GM12878 (cell line): ENCODE measurements around the gene TRIM17. TPM values are rescaled to one million over a fixed set of nuclear protein-coding genes. Genes with fewer than 3 reads are reported as not detected.

Experiments
- ATAC-seq: fragments of 200-7000 bp; cut with Tn5 transposase; 3 replicates; pipeline ENCODE4 v1.9.1; 2020; ENCODE audit warnings: mild to moderate bottlenecking, moderate library complexity
- BruUV-seq: library from RNA; stranded (reverse); fragments of 400-500 nt; replicated peaks from 2 replicates; lab custom pipeline; 2021; lab: Mats Ljungman, UMichigan
- CTCF ChIA-PET: fragments of 300-600 bp; sonication (Branson Sonifier 250); formaldehyde crosslinking; extraction: SDS; loops from one replicate; lab custom pipeline; 2021; ENCODE audit warnings: inconsistent platforms; lab: Yijun Ruan, JAX
- POLR2A ChIA-PET: fragments of 350-600 bp; formaldehyde crosslinking; extraction: SDS; loops from one replicate; lab custom pipeline; 2021; ENCODE audit warnings: inconsistent platforms; lab: Charles Lee
- RAD21 ChIA-PET: fragments of 300-600 bp; sonication (Branson Sonifier 250); formaldehyde crosslinking; loops from one replicate; lab custom pipeline; 2023; ENCODE audit warnings: antibody characterized with exemption; ENCODE audit not compliant: unreplicated experiment; lab: Charles Lee
- SMC1A ChIA-PET: fragments of 300-600 bp; sonication (Branson Sonifier 250); formaldehyde crosslinking; loops from one replicate; lab custom pipeline; 2023; ENCODE audit not compliant: unreplicated experiment, uncharacterized antibody; lab: Charles Lee
- DNase-seq: peaks from one replicate; pipeline ENCODE4 v3.0.0-alpha.2; 2011; ENCODE audit warnings: low read depth, low spot score
- FAIRE-seq: peaks from 3 replicates; lab custom pipeline; 2011; peaks lifted over from hg19 to GRCh38; lab: Jason Lieb, UNC
- H2AFZ ChIP-seq: 2 replicates; pipeline ENCODE4 v1.6.0; 2011; ENCODE audit warnings: low read depth, low read length, control low read depth; ENCODE audit not compliant: control insufficient read depth
- H3K27ac ChIP-seq: 2 replicates; pipeline ENCODE4 v1.5.1; 2011; ENCODE audit warnings: control low read depth; ENCODE audit not compliant: control insufficient read depth, insufficient read depth
- H3K27me3 ChIP-seq, 2 experiments: replicated peaks in 1 of 2; 2 replicates each; pipeline versions ENCODE4 v1.6.0 to v1.6.1; 2011; ENCODE audit warnings: low read length in 1 of 2; ENCODE audit not compliant: control insufficient read depth in 2 of 2, insufficient read depth in 2 of 2
- H3K36me3 ChIP-seq, 2 experiments: 2 replicates each; pipeline ENCODE4 v1.5.1; 2011; ENCODE audit warnings: low read length in 1 of 2; ENCODE audit not compliant: control insufficient read depth in 2 of 2, insufficient read depth in 2 of 2
- H3K4me1 ChIP-seq: 2 replicates; pipeline ENCODE4 v1.6.1; 2011; ENCODE audit warnings: mild to moderate bottlenecking, low read length, moderate library complexity, mixed read lengths; ENCODE audit not compliant: control insufficient read depth, insufficient read depth
- H3K4me2 ChIP-seq: 2 replicates; pipeline ENCODE4 v1.6.0; 2011; ENCODE audit warnings: control low read depth; ENCODE audit not compliant: control insufficient read depth, insufficient read depth
- H3K4me3 ChIP-seq: fragments of 200-600 bp; sonication (generic); 2 replicates; pipeline ENCODE4 v1.5.1; 2016
- H3K79me2 ChIP-seq: 2 replicates; pipeline ENCODE4 v1.6.0; 2011; ENCODE audit warnings: low read length; ENCODE audit not compliant: control insufficient read depth, insufficient read depth
- H3K9ac ChIP-seq: 2 replicates; pipeline ENCODE4 v1.8.0; 2011; ENCODE audit warnings: low read length, control low read depth, mixed read lengths; ENCODE audit not compliant: control insufficient read depth, insufficient read depth
- H3K9me3 ChIP-seq: replicated peaks from 3 replicates; pipeline ENCODE4 v1.5.1; 2011; ENCODE audit warnings: mild to moderate bottlenecking, low read length; ENCODE audit not compliant: control insufficient read depth, insufficient read depth
- H4K20me1 ChIP-seq: 2 replicates; pipeline ENCODE4 v1.6.0; 2011; ENCODE audit not compliant: control insufficient read depth, insufficient read depth
- CBFB ChIP-seq: IDR thresholded peaks from 2 replicates; pipeline ENCODE4 v1.6.1; 2016; ENCODE audit warnings: antibody characterized with exemption, low read depth
- FOS ChIP-seq: IDR thresholded peaks from 3 replicates; pipeline ENCODE4 v1.6.1; 2011; ENCODE audit warnings: borderline replicate concordance; ENCODE audit not compliant: insufficient read length; ENCODE audit errors: extremely low read depth
- HDAC6 ChIP-seq: fragments of 200-600 bp; sonication (generic); IDR thresholded peaks from one replicate; pipeline ENCODE4 v1.8.0; 2017; ENCODE audit warnings: antibody characterized with exemption; ENCODE audit not compliant: unreplicated experiment
- KAT2A ChIP-seq: conservative IDR thresholded peaks from 2 replicates; pipeline ENCODE4 v1.6.1; 2011; ENCODE audit warnings: low read depth, low read length; ENCODE audit not compliant: control insufficient read depth
- KLF5 ChIP-seq: fragments of 450-650 bp; IDR thresholded peaks from 2 replicates; pipeline ENCODE4 v1.6.1; 2014; ENCODE audit warnings: mild to moderate bottlenecking; ENCODE audit not compliant: partially characterized antibody
- PAX8 ChIP-seq: fragments of 450-650 bp; IDR thresholded peaks from 2 replicates; pipeline ENCODE4 v1.6.1; 2017; ENCODE audit warnings: mild to moderate bottlenecking, moderate library complexity
- POLR2A ChIP-seq: IDR thresholded peaks from 2 replicates; pipeline ENCODE4 v1.6.1; 2011; ENCODE audit warnings: low read depth, mild to moderate bottlenecking, low read length
- ZNF274 ChIP-seq: IDR thresholded peaks from one replicate; pipeline ENCODE4 v1.8.0; 2011; ENCODE audit not compliant: insufficient read length, insufficient read depth
- WGBS: methylation state at CpG from one replicate; pipeline ENCODE4 v1.1.6; 2016; ENCODE audit warnings: low lambda C conversion rate; ENCODE audit not compliant: insufficient replicate concordance, insufficient coverage; ENCODE audit errors: missing lambda C conversion rate; 5-methylcytosine and 5-hydroxymethylcytosine counted together
- in situ Hi-C: fragments of 300-500 bp; cut with MboI; formaldehyde crosslinking; loops from 9 replicates; pipeline ENCODE4 v1.14.3; 2018; ENCODE audit warnings: mixed read lengths
- intact Hi-C: fragments of 100-400 bp; cut with micrococcal nuclease; formaldehyde crosslinking; loops from one replicate; pipeline ENCODE4 v1.14.2; 2022; ENCODE audit not compliant: unreplicated experiment
- polyA plus RNA-seq, 11 experiments: library from polyadenylated mRNA; depleted of rRNA in 4 of 11; unstranded in 6 of 11; stranded (reverse) in 5 of 11; fragments of >200 nt; fragmentation: Nextera tagmentation in 4 of 11; fragmentation: Illumina TruSeq in 1 of 11; extraction: Ambion mirVana in 4 of 11; extraction: Trizol in 1 of 11; gene quantifications; 1 replicate in 1 of 11; 2 replicates in 10 of 11; pipeline versions ENCODE4 v1.2.1 to v1.2.3, GENCODE V29; 2011 to 2016; ENCODE audit warnings: inconsistent platforms in 2 of 11, missing spikeins in 2 of 11, low read depth in 1 of 11
- total RNA-seq, 4 experiments: library from RNA; depleted of rRNA in 3 of 4; stranded (reverse); fragments of >200 nt in 3 of 4; fragmentation: Illumina TruSeq in 1 of 4; extraction: Trizol in 1 of 4; gene quantifications; 2 replicates each; pipeline versions ENCODE4 v1.2.1 to v1.2.3, GENCODE V29; 2013 to 2021
- TF ChIP-seq, protein P1 (sequence below): IDR thresholded peaks from 2 replicates; pipeline ENCODE4 v1.6.1; 2011; ENCODE audit warnings: borderline replicate concordance, low read depth, mild to moderate bottlenecking, moderate library complexity, mixed read lengths, low read length; ENCODE audit not compliant: insufficient read depth; ENCODE audit errors: extremely low read length

Gene TRIM17
- total and polyA plus RNA-seq, 10 of the 15 experiments (the other 5 are each of a cell fraction or from before 2014, with no cell fraction given), result 0.16 to 0.32 TPM; not detected in 8

DNA sequence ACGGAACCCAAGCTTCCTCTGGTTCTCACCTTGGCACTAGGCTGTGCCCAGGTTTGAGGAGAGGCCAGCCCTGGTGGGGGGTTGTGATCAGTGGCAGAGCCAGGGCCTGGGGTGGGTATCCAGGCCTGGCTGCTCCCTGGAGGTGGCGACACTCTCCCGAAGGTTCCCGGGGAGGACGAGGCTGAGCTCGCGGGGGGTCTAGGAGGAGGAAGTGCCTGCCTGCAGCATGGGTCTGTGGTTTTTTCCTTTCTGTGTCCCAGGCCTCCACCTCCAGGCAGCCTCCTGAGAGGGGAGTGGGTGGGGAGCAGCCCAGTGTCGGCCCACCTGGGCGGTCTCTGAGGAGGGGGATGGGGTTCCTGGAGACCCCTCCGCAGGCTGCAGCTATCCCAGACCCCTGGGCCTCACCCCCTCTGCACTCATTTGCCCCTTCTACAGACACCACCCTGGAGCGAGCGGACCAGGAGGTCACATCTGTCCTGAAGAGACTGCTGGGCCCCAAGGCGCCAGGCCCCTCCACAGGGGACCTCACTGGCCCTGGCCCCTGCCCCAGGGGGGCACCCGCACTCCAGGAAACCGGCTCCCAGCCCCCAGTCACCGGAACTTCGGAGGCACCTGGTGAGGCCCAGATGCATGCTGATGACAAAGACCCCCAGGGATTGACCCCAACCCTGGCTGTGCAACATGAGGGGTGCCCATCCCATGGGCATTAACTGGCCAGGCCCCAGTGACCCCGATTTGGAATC is 54.3 kb downstream of the TRIM17 start:
- Histone ChIP-seq H4K20me1 (no peaks in the 10 kb centered on the region; the same call in 1 of the 2 replicates), H3K27ac (no peak overlapping the region), H2AFZ (no peak overlapping the region), H3K4me1 (no peaks in the 10 kb centered on the region), H3K79me2 (no peaks in the 10 kb centered on the region), H3K27me3 (no peaks in the 10 kb centered on the region; a peak in 1 of 4 replicates), H3K4me2 (no peak overlapping the region), H3K9me3 (no peaks in the 10 kb centered on the region), H3K36me3 (no peaks in the 10 kb centered on the region), H3K9ac (no peak overlapping the region), H3K4me3 (no peak overlapping the region)
- BruUV-seq, result no TSS peak
- ChIA-PET POLR2A (no interaction called here), CTCF (no interaction called here), RAD21 (no interaction called here), SMC1A (no interaction called here)
- DNase-seq, result no peak
- 14% methylated on average over 17 of the region's 18 CpGs for whole genome bisulfite sequencing
- TF ChIP-seq HDAC6 (no peak), FOS (no peak), POLR2A (no peak), KAT2A (no peak), KLF5 (no peak), CBFB (no peak), ZNF274 (no peak), PAX8 (no peak)
- TF ChIP-seq, protein P1, sequence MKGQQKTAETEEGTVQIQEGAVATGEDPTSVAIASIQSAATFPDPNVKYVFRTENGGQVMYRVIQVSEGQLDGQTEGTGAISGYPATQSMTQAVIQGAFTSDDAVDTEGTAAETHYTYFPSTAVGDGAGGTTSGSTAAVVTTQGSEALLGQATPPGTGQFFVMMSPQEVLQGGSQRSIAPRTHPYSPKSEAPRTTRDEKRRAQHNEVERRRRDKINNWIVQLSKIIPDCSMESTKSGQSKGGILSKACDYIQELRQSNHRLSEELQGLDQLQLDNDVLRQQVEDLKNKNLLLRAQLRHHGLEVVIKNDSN, result no peak
- ATAC-seq, result no peak
- in situ Hi-C loops (no loop called here), intact Hi-C loops (no loop called here)
- no peak for FAIRE-seq
